Natural killer cell treated with Interleukin-12 subunit alpha and Interleukin-12 subunit beta and Interleukin-15 and Interleukin-18, amount 100 ng/mL, for 72 hours (primary cell): ENCODE data around the gene TMEM238. TPM values are rescaled to one million over a fixed set of nuclear protein-coding genes. Genes with fewer than 3 reads are reported as not detected.

Experiments used
- ATAC-seq, 2 donors: fragments of 150-1000 bp; cut with Tn5 transposase in 1 of 2; sonication (Bioruptor Pico), chemical (Tn5 transposase) in 1 of 2; 2 replicates each; pipeline ENCODE4 v1.10.0; 2021
- DNase-seq: peaks from one replicate; pipeline ENCODE4 v3.0.0; 2022; ENCODE audit warnings: low spot score
- H3K27ac Mint-ChIP-seq, 2 donors: 1 replicate in 1 of 2; 2 replicates in 1 of 2; pipeline ENCODE4 v1.8.0; 2022; ENCODE audit warnings: mixed read lengths in 2 of 2, mild to moderate bottlenecking in 1 of 2, moderate library complexity in 1 of 2
- H3K27me3 Mint-ChIP-seq, 2 donors: 1 replicate in 1 of 2; 2 replicates in 1 of 2; pipeline ENCODE4 v1.8.0; 2022; ENCODE audit warnings: mixed read lengths in 2 of 2
- H3K36me3 Mint-ChIP-seq: one replicate; pipeline ENCODE4 v1.8.0; 2022; ENCODE audit warnings: mixed read lengths
- H3K4me1 Mint-ChIP-seq, 2 donors: 1 replicate in 1 of 2; 2 replicates in 1 of 2; pipeline ENCODE4 v1.8.0; 2022; ENCODE audit warnings: low read depth in 2 of 2, mixed read lengths in 2 of 2, mild to moderate bottlenecking in 1 of 2
- H3K4me3 Mint-ChIP-seq: one replicate; pipeline ENCODE4 v1.8.0; 2022; ENCODE audit warnings: mixed read lengths
- H3K9me3 Mint-ChIP-seq: 2 replicates; pipeline ENCODE4 v1.8.0; 2022; ENCODE audit warnings: mixed read lengths
- total RNA-seq, 2 donors: library from RNA; stranded (reverse); gene quantifications; one replicate each; pipeline ENCODE4 v1.2.3, GENCODE V29; 2022

TMEM238 gene
- total RNA-seq, 2 donors from 2014 or later, result 5.2 to 8.3 TPM

DNA sequence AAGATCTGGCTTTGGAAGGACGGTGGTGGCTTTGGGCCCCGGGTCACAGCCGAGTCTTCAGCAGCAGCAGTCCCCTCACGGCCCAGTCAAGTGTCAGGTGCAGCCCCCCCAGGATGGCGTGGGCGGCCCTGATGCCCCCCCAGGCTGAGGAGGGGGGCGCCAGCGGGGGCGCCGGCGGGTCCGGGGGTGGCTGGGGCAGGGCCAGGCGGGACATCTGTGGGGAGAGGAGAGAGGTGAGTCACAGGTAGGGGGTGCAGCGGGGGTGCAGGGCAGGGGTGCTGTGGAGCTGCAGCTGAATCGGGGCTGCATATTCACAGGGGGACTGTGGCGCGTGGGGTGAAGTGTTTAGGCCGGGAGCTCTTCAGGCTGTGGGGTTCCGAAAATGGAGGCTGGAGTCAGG is 18.1 kb downstream of the TMEM238 start:
- peaks cover 13 to 14% of the 10 kb centered on the region in 2 donors for H3K27me3 Mint-ChIP-seq
- H3K27ac Mint-ChIP-seq, result no peak overlapping the region
- no peak for ATAC-seq
- H3K36me3 Mint-ChIP-seq, result no peaks in the 10 kb centered on the region
- H3K4me3 Mint-ChIP-seq, result no peak overlapping the region
- peaks cover 0 to 4% of the 10 kb centered on the region in 2 donors for H3K4me1 Mint-ChIP-seq
- H3K9me3 Mint-ChIP-seq, result no peaks in the 10 kb centered on the region
- DNase-seq, result no peak

GRCh38 chr19:55365245-55365644 is 18.8 kb downstream of the TMEM238 start:
- Mint-ChIP-seq H3K4me3 (no peak overlapping the region), H3K9me3 (no peaks in the 10 kb centered on the region), H3K4me1 (peaks cover 0 to 4% of the 10 kb centered on the region in 2 donors), H3K36me3 (no peaks in the 10 kb centered on the region), H3K27ac (no peak overlapping the region), H3K27me3 (peaks cover 6 to 7% of the 10 kb centered on the region in 2 donors)
- no peak for DNase-seq
- ATAC-seq, result no peak

DNA sequence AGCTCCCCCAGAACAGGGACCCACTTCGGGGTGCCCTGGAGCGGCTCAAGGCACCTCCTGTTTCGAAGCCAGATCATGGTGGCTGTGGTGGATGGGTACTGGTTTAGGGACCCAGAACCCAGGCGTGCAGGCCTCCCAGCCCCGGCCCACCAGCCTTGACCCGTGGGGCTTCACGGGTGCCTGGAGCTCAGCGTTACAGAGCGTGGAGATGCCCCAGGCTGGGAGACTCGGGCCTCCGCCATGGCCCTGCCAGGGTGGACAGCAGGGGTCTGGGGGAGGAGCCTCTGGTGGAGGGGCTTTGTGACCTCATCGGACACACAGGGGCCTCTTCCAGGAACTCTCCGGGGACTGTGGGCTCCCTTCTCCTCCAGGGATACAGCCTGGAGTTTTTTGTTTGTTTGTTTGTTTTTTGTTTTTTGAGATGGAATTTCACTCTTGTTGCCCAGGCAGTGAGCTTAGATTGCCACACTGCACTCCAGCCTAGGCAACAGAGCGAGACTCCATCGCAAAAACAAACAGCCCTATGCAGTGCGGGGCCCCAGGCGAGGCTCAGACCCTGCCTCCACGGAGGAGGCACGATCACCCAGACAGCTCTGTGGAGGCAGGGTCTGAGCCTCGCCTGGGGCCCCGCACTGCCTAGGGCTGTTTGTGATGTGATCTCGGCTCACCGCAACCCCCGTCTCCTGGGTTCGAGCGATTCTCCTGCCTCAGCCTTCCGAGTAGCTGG is 20.9 kb downstream of the TMEM238 start, which contains the start of gene GARIN5B:
Gene GARIN5B, minus strand, starts transcription at position 271 of the 727 bp plus-strand sequence. Its CDS starts 194 bp downstream, at position 77.
- H3K27me3 Mint-ChIP-seq, result peaks cover 0 to 3% of the 10 kb centered on the region in 2 donors
- ATAC-seq (no peak), DNase-seq (no peak)
- H3K4me3 Mint-ChIP-seq, result no peak within 1 kb of the TSS
- no peaks in the 10 kb centered on the region for H3K9me3 Mint-ChIP-seq
- no peak within 1 kb of the TSS for H3K27ac Mint-ChIP-seq
- no peaks in the 10 kb centered on the region for H3K36me3 Mint-ChIP-seq
- H3K4me1 Mint-ChIP-seq, result no peaks in the 10 kb centered on the region

- Mint-ChIP-seq H3K4me3 (no peak overlapping the region), H3K36me3 (no peaks in the 10 kb centered on the region), H3K27ac (no peak overlapping the region), H3K4me1 (no peaks in the 10 kb centered on the region), H3K27me3 (peaks cover 1 to 4% of the 10 kb centered on the region in 2 donors), H3K9me3 (no peaks in the 10 kb centered on the region)
- DNase-seq (no peak), ATAC-seq (no peak)
Measured at GRCh38 chr19:55362174-55362989, 21.7 kb downstream of the TMEM238 start.

DNA sequence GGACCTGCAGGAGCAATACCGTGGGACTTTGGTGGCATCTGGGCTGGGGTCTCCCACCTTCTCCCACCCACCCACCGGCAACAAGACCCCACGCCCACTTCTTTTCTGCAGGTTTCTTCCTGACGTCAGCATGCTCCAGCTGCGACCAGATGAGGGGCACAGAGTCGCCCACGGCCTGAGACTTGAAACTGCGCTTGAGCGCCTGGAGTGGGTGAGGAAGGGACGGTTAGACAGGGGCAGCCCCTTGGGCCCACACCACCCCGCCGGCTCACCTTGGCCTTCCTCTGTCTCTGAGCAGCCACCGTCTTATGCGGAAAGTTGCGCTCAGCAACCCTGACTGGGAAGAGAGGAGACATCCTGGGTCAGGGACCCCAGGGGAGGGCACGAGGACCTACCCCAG is 23.2 kb downstream of the TMEM238 start:
- H3K9me3 Mint-ChIP-seq, result no peaks in the 10 kb centered on the region
- peaks cover 6 to 9% of the 10 kb centered on the region in 2 donors for H3K27me3 Mint-ChIP-seq
- H3K4me1 Mint-ChIP-seq, result no peaks in the 10 kb centered on the region
- DNase-seq (no peak), ATAC-seq (no peak)
- no peak overlapping the region for H3K27ac Mint-ChIP-seq
- H3K36me3 Mint-ChIP-seq, result no peaks in the 10 kb centered on the region
- no peak overlapping the region for H3K4me3 Mint-ChIP-seq

- Mint-ChIP-seq H3K4me3 (no peak overlapping the region), H3K27me3 (peaks cover 6 to 9% of the 10 kb centered on the region in 2 donors), H3K4me1 (no peaks in the 10 kb centered on the region), H3K9me3 (no peaks in the 10 kb centered on the region), H3K36me3 (no peaks in the 10 kb centered on the region), H3K27ac (no peak overlapping the region)
- no peak for DNase-seq
- no peak for ATAC-seq
Measured at GRCh38 chr19:55358943-55359908, 24.9 kb downstream of the TMEM238 start.

DNA sequence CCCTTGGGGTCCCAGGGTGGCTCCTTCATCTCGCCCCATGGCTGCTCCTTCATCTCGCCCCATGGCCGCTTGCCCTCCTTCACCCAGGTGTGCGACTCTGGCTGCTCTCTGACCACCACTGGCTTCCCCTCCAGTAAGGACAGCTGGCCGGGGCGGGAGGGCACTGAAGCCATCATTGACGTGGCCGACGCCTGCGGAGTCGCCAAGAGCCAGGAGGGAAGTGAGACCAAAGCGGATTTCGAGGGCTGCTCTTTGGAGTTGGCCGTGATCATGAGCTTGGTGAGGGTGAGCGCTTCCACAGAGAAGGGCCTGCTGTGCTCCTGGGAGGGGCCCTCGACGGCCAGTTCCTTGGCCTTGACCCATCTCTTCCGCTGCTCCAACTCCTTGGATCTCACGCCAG is 25.6 kb downstream of the TMEM238 start:
- ATAC-seq (no peak), DNase-seq (no peak)
- Mint-ChIP-seq H3K4me3 (no peak overlapping the region), H3K9me3 (no peaks in the 10 kb centered on the region), H3K4me1 (peaks cover under 1 to 2% of the 10 kb centered on the region in 2 donors), H3K27me3 (peaks cover 6 to 9% of the 10 kb centered on the region in 2 donors), H3K36me3 (no peaks in the 10 kb centered on the region), H3K27ac (no peak overlapping the region)

- Mint-ChIP-seq H3K4me1 (peaks cover 10 to 24% of the 10 kb centered on the region in 2 donors), H3K27me3 (peaks cover 30 to 33% of the 10 kb centered on the region in 2 donors), H3K36me3 (no peaks in the 10 kb centered on the region), H3K4me3 (no peak overlapping the region), H3K27ac (no peak overlapping the region), H3K9me3 (no peaks in the 10 kb centered on the region)
- DNase-seq, result no peak
- no peak for ATAC-seq
Measured at GRCh38 chr19:55355213-55355821, 28.8 kb downstream of the TMEM238 start.

DNA sequence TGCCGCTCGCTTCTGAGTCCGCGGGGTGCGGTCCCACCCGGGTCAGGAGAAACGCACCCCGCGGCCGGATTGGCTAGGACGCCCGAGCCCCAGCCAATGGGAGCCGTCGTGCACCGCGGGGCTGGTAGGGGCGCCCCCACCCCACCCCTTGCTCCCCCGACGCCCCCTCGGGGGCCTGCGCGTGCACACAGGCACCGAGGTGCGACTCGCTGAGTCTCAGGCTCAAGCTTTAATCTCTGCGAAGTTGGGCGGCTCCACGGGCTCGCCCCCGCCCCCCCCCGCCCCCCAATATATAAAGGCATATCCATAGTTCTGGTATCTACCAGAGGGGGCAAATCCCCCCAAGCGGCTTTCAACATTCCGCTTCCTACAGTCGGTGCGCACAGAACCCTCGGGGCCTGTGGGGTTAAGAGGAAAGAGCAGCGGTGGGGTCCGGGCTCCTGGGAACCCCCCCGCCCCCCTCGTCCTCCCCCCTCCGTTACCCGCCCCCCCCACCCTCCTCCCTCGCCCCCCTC is 29.3 kb downstream of the TMEM238 start, which contains the start of gene COX6B2:
Gene COX6B2, minus strand, starts transcription at position 22 of the 515 bp plus-strand sequence. CDS start 198 bp downstream, outside the sequence.
- Mint-ChIP-seq H3K27ac (no peak within 1 kb of the TSS), H3K27me3 (peaks cover 30 to 33% of the 10 kb centered on the region in 2 donors), H3K9me3 (no peaks in the 10 kb centered on the region), H3K4me1 (peaks cover 10 to 24% of the 10 kb centered on the region in 2 donors), H3K36me3 (no peaks in the 10 kb centered on the region), H3K4me3 (peak within 1 kb of the TSS; percentile 66)
- DNase-seq, result no peak
- ATAC-seq, result no peak

GRCh38 chr19:55353803-55354697 is 30.0 kb downstream of the TMEM238 start:
- peaks cover 10 to 24% of the 10 kb centered on the region in 2 donors for H3K4me1 Mint-ChIP-seq
- H3K9me3 Mint-ChIP-seq, result no peaks in the 10 kb centered on the region
- ATAC-seq, result peak; percentile 87 to 95
- peak overlapping the region; percentile 66 for H3K4me3 Mint-ChIP-seq
- H3K27ac Mint-ChIP-seq, result no peak overlapping the region
- peak; percentile 78 for DNase-seq
- peaks cover 30 to 33% of the 10 kb centered on the region in 2 donors for H3K27me3 Mint-ChIP-seq
- H3K36me3 Mint-ChIP-seq, result no peaks in the 10 kb centered on the region

DNA sequence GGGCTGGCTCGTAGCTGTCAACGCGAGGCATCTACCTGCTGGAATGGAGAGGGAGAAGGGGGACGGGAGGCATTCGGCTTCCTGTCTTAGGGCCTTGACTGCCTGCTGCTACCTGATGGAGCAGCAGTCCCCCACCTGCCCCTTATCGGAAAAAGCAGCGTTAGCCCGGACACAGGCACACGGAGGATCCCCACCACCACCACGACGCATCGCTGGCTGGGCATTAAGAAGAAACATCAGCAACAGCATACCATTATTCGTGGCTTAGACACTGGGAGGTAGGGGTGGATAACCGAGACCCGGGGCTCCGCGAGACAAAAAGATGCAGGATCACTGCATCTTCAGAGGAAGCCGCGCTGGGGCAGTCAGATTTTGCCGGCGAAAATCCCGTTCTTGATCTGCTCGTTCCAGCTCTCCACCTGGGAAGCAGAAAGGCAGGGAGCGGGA is 30.7 kb downstream of the TMEM238 start:
- H3K36me3 Mint-ChIP-seq, result no peaks in the 10 kb centered on the region
- peaks cover 30 to 33% of the 10 kb centered on the region in 2 donors for H3K27me3 Mint-ChIP-seq
- peak overlapping the region; percentile 66 for H3K4me3 Mint-ChIP-seq
- no peak for DNase-seq
- ATAC-seq, result no peak
- no peaks in the 10 kb centered on the region for H3K9me3 Mint-ChIP-seq
- H3K4me1 Mint-ChIP-seq, result peaks cover 10 to 24% of the 10 kb centered on the region in 2 donors
- no peak overlapping the region for H3K27ac Mint-ChIP-seq
